ENCODE measurements around the gene RAP1GAP. TPM values are rescaled to one million over a fixed set of nuclear protein-coding genes. Genes with fewer than 3 reads are reported as not detected.
"Not testable (repeated sequence)": the region's sequence is repeated elsewhere in the genome, so short reads cannot be mapped to it uniquely, and the experiment has no call there.

The RAP1GAP gene
- polyA plus RNA-seq, 4 donors = 15.9 to 81.8 (median 19.4) TPM

DNA sequence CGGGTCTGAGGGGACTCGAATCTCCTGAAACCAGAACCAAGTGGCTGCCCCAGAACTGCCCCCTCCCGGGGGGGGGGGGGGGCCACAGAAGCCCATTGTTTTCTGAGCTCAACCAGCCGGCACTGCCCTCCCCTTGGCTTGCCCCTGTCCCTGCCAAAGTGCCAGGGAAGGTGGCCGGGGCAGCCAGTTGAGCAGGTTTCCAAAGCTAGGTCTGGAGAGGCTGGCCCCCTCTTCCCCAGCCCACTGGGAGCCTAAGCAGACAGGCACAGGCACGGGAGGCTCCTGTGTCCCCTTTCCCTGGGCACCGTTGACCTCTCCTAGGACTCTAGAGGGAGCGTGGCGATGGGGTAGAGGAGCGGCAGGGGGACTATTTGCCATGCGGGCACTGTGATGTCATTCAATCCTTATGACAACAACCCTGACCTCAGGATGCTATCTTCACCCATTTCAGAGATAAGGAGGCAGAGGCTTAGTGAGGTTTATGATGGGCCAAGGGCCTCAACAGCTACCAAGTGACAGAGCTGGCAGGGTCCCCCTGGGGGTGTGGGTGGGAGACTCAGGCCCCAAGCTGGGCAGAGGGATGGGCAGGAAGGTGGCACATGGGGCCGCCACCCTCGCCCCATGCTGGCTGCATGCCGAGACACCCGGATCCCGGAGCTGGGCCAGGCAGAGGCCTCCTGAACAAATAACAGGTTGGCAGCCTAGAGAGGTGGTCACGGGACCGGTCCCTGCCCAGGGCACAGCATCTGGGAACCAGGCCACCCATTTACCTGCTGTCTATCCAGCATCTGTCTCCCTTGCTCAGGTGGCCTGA lies 35.0 kb downstream of the RAP1GAP start:
- Histone ChIP-seq H3K4me3 (ENCODE audit: low read depth in 1 of 3, low read length in 3 of 3) (no peak overlapping the region), H3K4me1 (ENCODE audit: control insufficient read depth in 3 of 3, insufficient read depth in 2 of 3, low read depth in 1 of 3, low read length in 2 of 3) (peaks cover 0 to 17% (median 0%) of the 10 kb centered on the region in 3 donors), H3K36me3 (ENCODE audit: control insufficient read depth in 3 of 3, insufficient read depth in 2 of 3, low read depth in 1 of 3, low read length in 3 of 3) (no peaks in the 10 kb centered on the region), H3K27ac (ENCODE audit: low read depth in 1 of 3, low read length in 2 of 3) (peak overlapping the region in 1 of 3 donors; percentile 33), H3K27me3 (ENCODE audit: control insufficient read depth in 3 of 3, insufficient read depth in 3 of 3, low read length in 3 of 3) (peaks cover 0 to 2% (median 0%) of the 10 kb centered on the region in 3 donors), H3K9me3 (ENCODE audit: control insufficient read depth in 2 of 2, insufficient read depth in 1 of 2, low read depth in 1 of 2, low read length in 1 of 2) (no peaks in the 10 kb centered on the region)
- 18 to 67% (median 43%) methylated on average over 15 to 18 of the region's 18 CpGs for WGBS, 3 donors
- peak; percentile 48 to 62 for DNase-seq
- no peak for FAIRE-seq

DNA sequence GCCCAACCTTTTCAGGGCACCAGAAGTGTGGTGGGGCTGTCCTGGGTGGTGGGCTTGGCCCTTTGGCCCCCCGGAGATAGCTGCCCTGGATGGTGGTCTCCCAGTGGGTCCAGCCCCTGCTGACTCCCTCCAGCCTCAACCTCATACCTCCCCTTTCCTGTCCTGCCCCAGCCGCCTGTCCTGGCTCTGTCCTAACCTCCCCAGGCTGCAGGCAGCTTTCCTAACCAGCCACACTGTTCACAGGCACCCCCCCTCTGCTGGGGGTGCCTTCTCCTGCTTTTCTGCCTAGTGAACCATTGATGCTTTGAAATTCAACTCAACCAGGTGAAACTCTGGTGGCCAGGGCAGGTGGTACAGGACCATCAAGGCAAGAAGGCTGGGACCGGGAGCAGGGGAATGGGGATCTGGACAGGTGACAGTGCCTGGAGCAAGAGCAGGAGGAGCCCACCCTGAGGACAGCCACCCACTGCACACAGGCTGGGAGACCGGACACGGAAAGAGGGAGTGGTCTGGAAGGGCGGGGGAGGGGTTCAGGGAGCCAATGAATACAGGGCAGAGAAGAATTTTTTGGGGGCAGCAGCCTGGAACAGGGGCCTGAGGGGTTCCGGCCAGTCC lies 35.9 kb downstream of the RAP1GAP start:
- WGBS, 3 donors = 67 to 75% (median 68%) methylated on average over 7 of the region's 7 CpGs
- H3K9me3 ChIP-seq (ENCODE audit: control insufficient read depth in 2 of 2, insufficient read depth in 1 of 2, low read depth in 1 of 2, low read length in 1 of 2) = no peaks in the 10 kb centered on the region
- H3K27me3 ChIP-seq (ENCODE audit: control insufficient read depth in 3 of 3, insufficient read depth in 3 of 3, low read length in 3 of 3) = peaks cover 0 to 2% (median 0%) of the 10 kb centered on the region in 3 donors
- H3K4me1 ChIP-seq (ENCODE audit: control insufficient read depth in 3 of 3, insufficient read depth in 2 of 3, low read depth in 1 of 3, low read length in 2 of 3) = peaks cover 0 to 13% (median 0%) of the 10 kb centered on the region in 3 donors
- no peaks in the 10 kb centered on the region for H3K36me3 ChIP-seq (ENCODE audit: control insufficient read depth in 3 of 3, insufficient read depth in 2 of 3, low read depth in 1 of 3, low read length in 3 of 3)
- FAIRE-seq = no peak
- peak overlapping the region in 1 of 3 donors; percentile 33 for H3K27ac ChIP-seq (ENCODE audit: low read depth in 1 of 3, low read length in 2 of 3)
- no peak for DNase-seq
- no peak overlapping the region for H3K4me3 ChIP-seq (ENCODE audit: low read depth in 1 of 3, low read length in 3 of 3)

DNA sequence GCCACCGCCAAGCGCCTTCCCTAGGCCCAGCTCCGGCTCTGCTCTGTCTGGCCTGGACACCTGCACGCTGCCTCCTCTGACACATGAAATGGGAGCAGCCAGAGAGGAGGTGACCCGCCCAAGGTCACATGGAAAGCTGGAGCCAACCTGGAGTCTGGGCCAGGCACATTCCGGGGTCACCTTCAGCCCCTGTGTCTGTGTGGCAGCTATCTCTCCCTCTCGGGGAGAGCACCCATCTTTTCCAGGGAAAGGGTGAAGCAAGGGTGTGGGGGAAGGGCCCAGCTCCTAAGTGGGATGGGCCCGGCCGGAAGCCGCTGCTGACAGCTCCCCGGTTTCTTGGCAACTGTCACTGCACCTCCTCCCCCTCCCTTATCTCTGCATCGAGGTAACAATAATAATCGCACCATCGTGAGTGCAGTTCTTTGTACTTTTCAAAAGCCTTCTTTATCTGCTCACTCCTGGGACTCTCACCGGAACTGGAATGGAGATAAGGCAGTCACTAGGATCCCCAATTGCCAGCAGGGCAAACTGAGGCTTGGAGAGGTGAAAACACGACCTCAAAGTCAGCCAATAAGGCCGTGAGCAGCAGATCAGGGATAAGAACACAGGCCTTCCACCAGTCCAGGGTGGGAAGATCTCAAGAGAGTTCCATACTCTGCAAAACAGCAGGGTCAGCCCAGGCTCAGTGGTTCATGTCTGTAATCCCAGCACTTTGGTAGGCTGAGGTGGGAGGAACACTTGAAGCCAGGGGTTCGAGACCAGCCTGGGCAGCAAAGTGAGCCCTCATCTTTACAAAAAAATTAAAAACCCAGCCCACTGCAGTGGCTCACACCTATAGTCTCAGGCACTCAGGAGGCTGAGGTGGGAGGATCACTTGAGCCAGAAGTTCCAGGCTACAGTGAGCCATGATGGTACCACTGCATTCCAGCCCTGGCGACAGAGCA lies 36.9 kb downstream of the RAP1GAP start:
- no peak for FAIRE-seq
- H3K27ac ChIP-seq (ENCODE audit: low read depth in 1 of 3, low read length in 2 of 3) = peak overlapping the region in 1 of 3 donors; percentile 30

DNA sequence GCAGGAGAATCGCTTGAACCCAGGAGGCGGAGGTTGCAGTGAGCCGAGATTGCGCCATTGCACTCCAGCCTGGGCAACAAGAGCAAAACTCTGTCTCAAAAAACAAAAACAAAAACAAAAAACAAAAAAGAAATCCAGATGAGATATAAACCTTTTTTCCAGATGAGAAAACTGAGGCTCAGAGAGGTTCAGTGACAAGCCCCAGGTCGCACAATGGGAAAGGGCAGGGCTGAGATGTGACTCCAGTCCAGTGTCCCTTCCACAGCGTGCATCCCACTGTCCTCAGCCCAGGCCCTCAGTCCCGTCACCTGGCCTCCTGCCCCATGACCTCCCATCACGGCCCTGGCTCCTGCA lies 37.6 kb downstream of the RAP1GAP start:
- 64 to 83% (median 78%) methylated on average over 8 of the region's 8 CpGs for WGBS, 3 donors

More for the DNA sequence above, 36.9 kb downstream of the RAP1GAP start:
- H3K36me3 ChIP-seq (ENCODE audit: control insufficient read depth in 3 of 3, insufficient read depth in 2 of 3, low read depth in 1 of 3, low read length in 3 of 3) = no peaks in the 10 kb centered on the region
- H3K27me3 ChIP-seq (ENCODE audit: control insufficient read depth in 3 of 3, insufficient read depth in 3 of 3, low read length in 3 of 3) = peaks cover 0 to 2% (median 0%) of the 10 kb centered on the region in 3 donors
- no peak overlapping the region for H3K4me3 ChIP-seq (ENCODE audit: low read depth in 1 of 3, low read length in 3 of 3)
- WGBS, 3 donors = 23 to 45% (median 34%) methylated on average over 18 to 19 of the region's 19 CpGs
- no peaks in the 10 kb centered on the region for H3K9me3 ChIP-seq (ENCODE audit: control insufficient read depth in 2 of 2, insufficient read depth in 1 of 2, low read depth in 1 of 2, low read length in 1 of 2)
- DNase-seq = peak; percentile 83 to 85
- peaks cover 0 to 13% (median 0%) of the 10 kb centered on the region in 3 donors for H3K4me1 ChIP-seq (ENCODE audit: control insufficient read depth in 3 of 3, insufficient read depth in 2 of 3, low read depth in 1 of 3, low read length in 2 of 3)

DNA sequence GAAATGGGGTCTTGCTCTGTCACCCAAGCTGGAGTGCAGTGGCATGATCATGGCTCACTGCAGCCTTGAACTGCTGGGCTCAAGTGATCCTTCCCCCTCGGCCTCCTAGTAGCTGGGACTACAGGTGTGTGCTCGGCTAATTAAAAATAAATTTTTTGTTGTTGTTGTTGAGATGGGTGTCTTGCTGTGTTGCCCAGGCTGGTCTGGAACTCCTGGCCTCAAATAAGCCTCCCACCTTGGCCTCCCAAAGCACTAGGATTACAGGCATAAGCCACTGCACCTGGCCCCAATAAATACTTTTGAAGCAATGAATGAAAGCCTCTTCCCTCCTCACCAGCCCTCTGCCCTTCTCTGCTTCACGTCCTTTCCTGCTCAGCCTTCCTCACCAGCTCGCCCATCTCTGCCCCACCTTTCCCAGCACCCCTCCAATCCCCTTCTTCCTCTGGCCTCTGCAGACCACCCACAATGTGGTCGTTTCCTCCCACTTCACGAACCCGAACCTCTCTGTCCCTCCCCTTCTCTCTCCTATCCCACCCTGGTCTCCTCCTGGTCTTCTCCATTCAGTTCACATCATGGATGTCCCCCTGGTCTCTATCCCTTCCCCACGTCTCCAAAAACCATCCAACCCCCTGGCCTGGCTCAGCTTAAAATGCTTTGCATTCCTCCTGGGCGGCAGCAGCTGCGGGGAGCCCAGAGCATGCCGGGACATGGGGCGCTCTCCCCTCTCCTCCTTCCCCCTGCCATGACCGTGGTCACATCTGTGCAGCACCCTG lies 38.4 kb downstream of the RAP1GAP start:
- DNase-seq = no peak
- H3K27me3 ChIP-seq (ENCODE audit: control insufficient read depth in 3 of 3, insufficient read depth in 3 of 3, low read length in 3 of 3) = peaks cover 0 to 2% (median 0%) of the 10 kb centered on the region in 3 donors
- no peak overlapping the region for H3K27ac ChIP-seq (ENCODE audit: low read depth in 1 of 3, low read length in 2 of 3)
- H3K9me3 ChIP-seq (ENCODE audit: control insufficient read depth in 2 of 2, insufficient read depth in 1 of 2, low read depth in 1 of 2, low read length in 1 of 2) = no peaks in the 10 kb centered on the region
- H3K4me1 ChIP-seq (ENCODE audit: control insufficient read depth in 3 of 3, insufficient read depth in 2 of 3, low read depth in 1 of 3, low read length in 2 of 3) = peaks cover 0 to 13% (median 0%) of the 10 kb centered on the region in 3 donors
- H3K4me3 ChIP-seq (ENCODE audit: low read depth in 1 of 3, low read length in 3 of 3) = no peak overlapping the region
- peaks cover 0 to 4% (median 0%) of the 10 kb centered on the region in 3 donors for H3K36me3 ChIP-seq (ENCODE audit: control insufficient read depth in 3 of 3, insufficient read depth in 2 of 3, low read depth in 1 of 3, low read length in 3 of 3)
- 55 to 81% (median 76%) methylated on average over 13 of the region's 13 CpGs for WGBS, 3 donors
- FAIRE-seq = no peak

More for the DNA sequence above, 37.6 kb downstream of the RAP1GAP start:
- not testable (repeated sequence) for H3K36me3 ChIP-seq (ENCODE audit: control insufficient read depth in 3 of 3, insufficient read depth in 2 of 3, low read depth in 1 of 3, low read length in 3 of 3); H3K4me3 ChIP-seq (ENCODE audit: low read depth in 1 of 3, low read length in 3 of 3); FAIRE-seq; DNase-seq; H3K27me3 ChIP-seq (ENCODE audit: control insufficient read depth in 3 of 3, insufficient read depth in 3 of 3, low read length in 3 of 3); H3K9me3 ChIP-seq (ENCODE audit: control insufficient read depth in 2 of 2, insufficient read depth in 1 of 2, low read depth in 1 of 2, low read length in 1 of 2)
- peak overlapping the region in 1 of 3 donors; percentile 30 for H3K27ac ChIP-seq (ENCODE audit: low read depth in 1 of 3, low read length in 2 of 3)
- peaks cover 0 to 13% (median 0%) of the 10 kb centered on the region in 3 donors for H3K4me1 ChIP-seq (ENCODE audit: control insufficient read depth in 3 of 3, insufficient read depth in 2 of 3, low read depth in 1 of 3, low read length in 2 of 3)

DNA sequence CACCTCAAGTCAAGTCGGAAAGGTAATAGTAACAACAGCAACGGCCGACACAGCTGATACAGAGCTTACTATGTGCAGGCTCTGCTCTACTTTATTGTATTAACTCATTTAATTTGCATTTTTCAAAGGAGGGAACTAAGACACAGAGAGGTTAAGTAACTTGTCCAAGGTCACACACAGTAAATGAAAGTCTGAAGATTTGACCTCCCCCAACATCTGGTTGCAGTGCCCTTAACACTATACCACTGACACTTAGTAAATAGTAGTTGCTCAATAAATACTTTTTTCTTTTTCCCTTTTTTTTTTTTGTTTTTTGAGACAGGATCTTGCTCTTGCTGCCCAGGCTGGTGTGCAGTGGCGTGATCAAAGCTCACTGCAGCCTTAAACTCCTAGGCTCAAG lies 39.2 kb downstream of the RAP1GAP start:
- Histone ChIP-seq H3K4me1 (ENCODE audit: control insufficient read depth in 3 of 3, insufficient read depth in 2 of 3, low read depth in 1 of 3, low read length in 2 of 3) (peaks cover 0 to 13% (median 0%) of the 10 kb centered on the region in 3 donors), H3K4me3 (ENCODE audit: low read depth in 1 of 3, low read length in 3 of 3) (no peak overlapping the region), H3K9me3 (ENCODE audit: control insufficient read depth in 2 of 2, insufficient read depth in 1 of 2, low read depth in 1 of 2, low read length in 1 of 2) (no peaks in the 10 kb centered on the region), H3K27me3 (ENCODE audit: control insufficient read depth in 3 of 3, insufficient read depth in 3 of 3, low read length in 3 of 3) (peaks cover 0 to 2% (median 0%) of the 10 kb centered on the region in 3 donors), H3K27ac (ENCODE audit: low read depth in 1 of 3, low read length in 2 of 3) (no peak overlapping the region), H3K36me3 (ENCODE audit: control insufficient read depth in 3 of 3, insufficient read depth in 2 of 3, low read depth in 1 of 3, low read length in 3 of 3) (peaks cover 0 to 6% (median 0%) of the 10 kb centered on the region in 3 donors)
- 87 to 93% (median 87%) methylated on average over 4 of the region's 4 CpGs for WGBS, 3 donors
- FAIRE-seq (no peak), DNase-seq (no peak)

DNA sequence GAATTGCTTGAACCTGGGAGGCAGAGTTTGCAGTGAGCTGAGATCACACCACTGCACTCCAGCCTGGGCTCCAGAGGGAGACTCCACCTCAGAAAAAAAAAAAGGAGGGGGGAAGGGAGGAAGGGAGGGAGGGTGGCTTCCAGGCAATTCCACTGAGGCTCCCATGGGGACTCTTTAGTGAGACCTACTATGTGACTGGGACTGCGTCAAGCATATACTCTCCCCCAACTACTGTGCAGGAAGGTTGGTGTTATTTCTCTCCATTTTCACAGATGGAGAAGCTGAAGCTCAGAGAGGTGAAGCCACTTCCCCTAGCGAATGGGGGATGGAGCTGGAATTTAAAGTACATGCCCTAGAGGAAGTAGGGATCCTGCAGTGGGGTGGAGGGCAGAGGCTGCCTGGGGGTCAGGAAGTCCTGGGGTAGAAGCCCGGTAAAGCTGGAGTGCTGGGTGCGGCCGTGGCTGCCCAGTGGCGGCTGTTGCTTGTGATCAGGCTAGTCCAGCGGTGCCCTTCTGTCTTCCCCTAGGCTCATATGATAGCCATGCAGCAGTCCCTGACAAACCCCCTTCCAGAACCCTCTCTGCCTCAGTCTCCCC lies 40.3 kb downstream of the RAP1GAP start:
- Histone ChIP-seq H3K27me3 (ENCODE audit: control insufficient read depth in 3 of 3, insufficient read depth in 3 of 3, low read length in 3 of 3) (peaks cover 0 to 2% (median 0%) of the 10 kb centered on the region in 3 donors), H3K4me3 (ENCODE audit: low read depth in 1 of 3, low read length in 3 of 3) (no peak overlapping the region), H3K36me3 (ENCODE audit: control insufficient read depth in 3 of 3, insufficient read depth in 2 of 3, low read depth in 1 of 3, low read length in 3 of 3) (peaks cover 0 to 6% (median 0%) of the 10 kb centered on the region in 3 donors), H3K27ac (ENCODE audit: low read depth in 1 of 3, low read length in 2 of 3) (no peak overlapping the region), H3K4me1 (ENCODE audit: control insufficient read depth in 3 of 3, insufficient read depth in 2 of 3, low read depth in 1 of 3, low read length in 2 of 3) (peaks cover 0 to 18% (median 0%) of the 10 kb centered on the region in 3 donors), H3K9me3 (ENCODE audit: control insufficient read depth in 2 of 2, insufficient read depth in 1 of 2, low read depth in 1 of 2, low read length in 1 of 2) (no peaks in the 10 kb centered on the region)
- DNase-seq (no peak), FAIRE-seq (no peak)
- 57 to 70% (median 69%) methylated on average over 7 of the region's 7 CpGs for WGBS, 3 donors

Data from small intestine (tissue), 7 donors.